Activated gamma-delta T cell treated with anti-CD3 and anti-CD28 coated beads, Interleukin-2, amount 50 U/mL, for 16 hours (primary cell): Measurements from ENCODE around the gene CALR.
A peak's percentile ranks its signal among the peaks of the same experiment; 100 is the strongest.
"Not testable (repeated sequence)": the region's sequence is repeated elsewhere in the genome, so short reads cannot be mapped to it uniquely, and the experiment has no call there.

Experiments used
- DNase-seq: peaks from one replicate; pipeline ENCODE4 v3.0.0-alpha.2; 2020; ENCODE audit warnings: low read depth

The CALR gene

GRCh38 chr19:12937927-12938778 is at the start of gene CALR:
CALR (plus strand) TSS chr19:12938609; CDS start chr19:12938680, 71 bp downstream.
- DNase-seq: peak; percentile 99

GRCh38 chr19:12890299-12890786 is 48.1 kb upstream of the CALR start:
- not testable (repeated sequence) for DNase-seq

- DNase-seq: peak; percentile 95
Observed at GRCh38 chr19:12890787-12891552, 47.4 kb upstream of the CALR start, which contains the start of gene GCDH. GCDH (plus strand) TSS chr19:12891160; CDS start chr19:12891305, 145 bp downstream.

GRCh38 chr19:12891553-12892021 is 46.8 kb upstream of the CALR start:
- DNase-seq: no peak

GRCh38 chr19:12893582-12893981 is 44.8 kb upstream of the CALR start:
- no peak for DNase-seq

GRCh38 chr19:12896460-12896859 is 41.9 kb upstream of the CALR start:
- DNase-seq: no peak

- DNase-seq: no peak
Observed at GRCh38 chr19:12899891-12900518, 38.4 kb upstream of the CALR start.

GRCh38 chr19:12907166-12907565 is 31.2 kb upstream of the CALR start:
- DNase-seq: no peak

- no peak for DNase-seq
Observed at GRCh38 chr19:12912571-12912970, 25.8 kb upstream of the CALR start.

GRCh38 chr19:12913011-12913561 is 25.3 kb upstream of the CALR start:
- DNase-seq: no peak

GRCh38 chr19:12913851-12914690 is 24.3 kb upstream of the CALR start:
- DNase-seq: no peak

- not testable (repeated sequence) for DNase-seq
Observed at GRCh38 chr19:12915860-12916259, 22.5 kb upstream of the CALR start.

GRCh38 chr19:12918253-12918652 is 20.2 kb upstream of the CALR start:
- no peak for DNase-seq

- DNase-seq: no peak
Observed at GRCh38 chr19:12921047-12921446, 17.4 kb upstream of the CALR start.

GRCh38 chr19:12922959-12923358 is 15.4 kb upstream of the CALR start:
- DNase-seq: no peak

GRCh38 chr19:12924621-12925310 is 13.6 kb upstream of the CALR start:
- DNase-seq: no peak

- DNase-seq: no peak
Observed at GRCh38 chr19:12930002-12930645, 8.3 kb upstream of the CALR start.

- DNase-seq: no peak
Observed at GRCh38 chr19:12932392-12933286, 5.8 kb upstream of the CALR start.
